ENCODE measurements around the gene ASPSCR1. TPM values are rescaled to one million over a fixed set of nuclear protein-coding genes. Genes with fewer than 3 reads are reported as not detected.

Gene ASPSCR1
- total and polyA plus RNA-seq, 2 of the 13 experiments (the other 11 are each of a cell fraction or from before 2014, with no cell fraction given) = 274 to 314 TPM

DNA sequence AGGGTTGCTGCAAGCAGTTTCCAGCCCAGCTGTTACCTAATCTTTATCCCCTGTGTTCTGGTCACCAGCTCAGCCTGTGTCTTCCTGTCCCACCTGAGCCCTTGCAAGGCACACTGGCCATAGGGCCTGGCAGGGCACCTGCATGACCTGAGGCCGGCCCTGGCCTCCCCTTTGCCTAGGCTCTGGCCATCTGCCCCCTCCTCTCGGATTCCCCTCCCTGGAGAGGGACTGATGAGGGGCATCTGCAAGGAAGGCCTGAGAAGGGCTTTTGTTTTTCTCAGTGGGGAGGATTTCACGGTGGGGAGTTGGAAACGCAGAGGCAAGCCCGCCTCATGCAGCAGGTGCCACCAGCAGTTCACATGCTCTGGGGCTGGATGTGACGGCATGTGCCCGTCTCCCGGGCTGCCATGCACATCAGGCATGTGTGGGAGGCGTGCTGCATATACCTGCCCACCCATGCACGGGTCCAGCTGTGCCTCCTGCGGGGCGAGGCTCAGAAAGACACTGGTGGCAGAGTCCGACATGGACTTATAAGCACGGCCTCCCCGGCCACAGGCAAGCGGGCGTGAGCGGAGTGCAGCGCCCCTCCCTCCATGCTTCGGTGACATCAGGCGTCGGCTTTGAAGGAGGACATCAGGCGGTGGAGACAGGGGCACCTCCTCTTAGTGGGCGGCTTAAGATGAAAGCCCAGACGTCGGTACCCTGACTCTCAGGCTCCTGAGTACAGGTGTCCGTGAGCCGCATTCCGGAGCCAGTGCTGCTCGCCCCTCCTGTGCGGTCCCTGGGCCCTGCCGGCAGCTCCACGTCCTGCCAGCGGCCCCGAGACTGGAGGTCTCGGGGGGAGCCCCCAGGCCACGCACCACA is 16.5 kb downstream of the ASPSCR1 start (continued):
- peak; percentile 15; the same call in 1 of the 2 replicates for TF ChIP-seq TFAP4 (IDR thresholded peaks at IDR 0.05; ENCODE audit: borderline replicate concordance, low read depth)
- no peak for TF ChIP-seq ATM (IDR thresholded peaks at IDR 0.05; ENCODE audit: borderline replicate concordance)
- TF ChIP-seq NCOA2 (CRISPR knock-in tag; IDR thresholded peaks at IDR 0.05) = 0 out of 2 replicates have a peak, but pooled peaks have one; percentile 27
- TF ChIP-seq KLF9 (CRISPR knock-in tag; IDR thresholded peaks at IDR 0.05; ENCODE audit: low read depth) = no peak
- TF ChIP-seq, protein P1, sequence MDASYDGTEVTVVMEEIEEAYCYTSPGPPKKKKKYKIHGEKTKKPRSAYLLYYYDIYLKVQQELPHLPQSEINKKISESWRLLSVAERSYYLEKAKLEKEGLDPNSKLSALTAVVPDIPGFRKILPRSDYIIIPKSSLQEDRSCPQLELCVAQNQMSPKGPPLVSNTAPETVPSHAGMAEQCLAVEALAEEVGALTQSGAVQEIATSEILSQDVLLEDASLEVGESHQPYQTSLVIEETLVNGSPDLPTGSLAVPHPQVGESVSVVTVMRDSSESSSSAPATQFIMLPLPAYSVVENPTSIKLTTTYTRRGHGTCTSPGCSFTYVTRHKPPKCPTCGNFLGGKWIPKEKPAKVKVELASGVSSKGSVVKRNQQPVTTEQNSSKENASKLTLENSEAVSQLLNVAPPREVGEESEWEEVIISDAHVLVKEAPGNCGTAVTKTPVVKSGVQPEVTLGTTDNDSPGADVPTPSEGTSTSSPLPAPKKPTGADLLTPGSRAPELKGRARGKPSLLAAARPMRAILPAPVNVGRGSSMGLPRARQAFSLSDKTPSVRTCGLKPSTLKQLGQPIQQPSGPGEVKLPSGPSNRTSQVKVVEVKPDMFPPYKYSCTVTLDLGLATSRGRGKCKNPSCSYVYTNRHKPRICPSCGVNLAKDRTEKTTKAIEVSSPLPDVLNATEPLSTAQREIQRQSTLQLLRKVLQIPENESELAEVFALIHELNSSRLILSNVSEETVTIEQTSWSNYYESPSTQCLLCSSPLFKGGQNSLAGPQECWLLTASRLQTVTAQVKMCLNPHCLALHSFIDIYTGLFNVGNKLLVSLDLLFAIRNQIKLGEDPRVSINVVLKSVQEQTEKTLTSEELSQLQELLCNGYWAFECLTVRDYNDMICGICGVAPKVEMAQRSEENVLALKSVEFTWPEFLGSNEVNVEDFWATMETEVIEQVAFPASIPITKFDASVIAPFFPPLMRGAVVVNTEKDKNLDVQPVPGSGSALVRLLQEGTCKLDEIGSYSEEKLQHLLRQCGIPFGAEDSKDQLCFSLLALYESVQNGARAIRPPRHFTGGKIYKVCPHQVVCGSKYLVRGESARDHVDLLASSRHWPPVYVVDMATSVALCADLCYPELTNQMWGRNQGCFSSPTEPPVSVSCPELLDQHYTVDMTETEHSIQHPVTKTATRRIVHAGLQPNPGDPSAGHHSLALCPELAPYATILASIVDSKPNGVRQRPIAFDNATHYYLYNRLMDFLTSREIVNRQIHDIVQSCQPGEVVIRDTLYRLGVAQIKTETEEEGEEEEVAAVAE (CRISPR knock-in tag; IDR thresholded peaks at IDR 0.05; ENCODE audit: borderline replicate concordance) = no peak
- no peak for TF ChIP-seq TBP (CRISPR knock-in tag; IDR thresholded peaks at IDR 0.05)
- no peak for TF ChIP-seq ZNF644 (CRISPR knock-in tag; IDR thresholded peaks at IDR 0.05; ENCODE audit: low read depth)
- 0 out of 2 replicates have a peak, but pooled peaks have one; percentile 34 for TF ChIP-seq ZNF747 (CRISPR knock-in tag; IDR thresholded peaks at IDR 0.05; ENCODE audit: borderline replicate concordance)
- 0 out of 2 replicates have a peak, but pooled peaks have one; percentile 90 for TF ChIP-seq SNAPC5 (CRISPR knock-in tag; IDR thresholded peaks at IDR 0.05; ENCODE audit: borderline replicate concordance)
- 0 out of 2 replicates have a peak, but pooled peaks have one; percentile 61 for TF ChIP-seq ZNF737 (CRISPR knock-in tag; IDR thresholded peaks at IDR 0.05; ENCODE audit: borderline replicate concordance)
- TF ChIP-seq FOXA3 (CRISPR knock-in tag; IDR thresholded peaks at IDR 0.05) = no peak
- no peak for TF ChIP-seq AHR (CRISPR knock-in tag; IDR thresholded peaks at IDR 0.05)
- TF ChIP-seq MNT (IDR thresholded peaks at IDR 0.05) = no peak
- no peak for TF ChIP-seq CSRNP2 (CRISPR knock-in tag; conservative IDR thresholded peaks at IDR 0.05; ENCODE audit: low read depth)
- TF ChIP-seq SP1 (IDR thresholded peaks at IDR 0.05) = no peak
- no peak for TF ChIP-seq SP1 (CRISPR knock-in tag; IDR thresholded peaks at IDR 0.05)
- no peak for TF ChIP-seq ZNF639 (CRISPR knock-in tag; conservative IDR thresholded peaks at IDR 0.05)
- no peak for TF ChIP-seq RORA (CRISPR knock-in tag; IDR thresholded peaks at IDR 0.05)
- no peak; the same call in 1 of the 2 replicates for TF ChIP-seq SRY (CRISPR knock-in tag; IDR thresholded peaks at IDR 0.05)
- TF ChIP-seq ARNT2 (CRISPR knock-in tag; IDR thresholded peaks at IDR 0.05; ENCODE audit: low read depth) = peak; percentile 47; the same call in 1 of the 2 replicates
